Measurements from ENCODE around the gene MYCL. TPM values are rescaled to one million over a fixed set of nuclear protein-coding genes. Genes with fewer than 3 reads are reported as not detected.

The MYCL gene
- total RNA-seq, 1 donor from 2014 or later = 3.8 TPM

- no peak overlapping the region for H3K4me2 ChIP-seq (ENCODE audit: low read length)
- no peaks in the 10 kb centered on the region for H3K9me3 ChIP-seq (ENCODE audit: insufficient read depth, low read depth, low read length)
- H3K36me3 ChIP-seq (ENCODE audit: insufficient read depth, low read length) = no peaks in the 10 kb centered on the region
- H3K27me3 ChIP-seq (ENCODE audit: insufficient read depth, low read length) = peaks cover 24% of the 10 kb centered on the region
- H3K27me3 Mint-ChIP-seq (ENCODE audit: low read depth, unreplicated experiment) = peaks cover 37% of the 10 kb centered on the region
- no peak overlapping the region for H3K9ac ChIP-seq (ENCODE audit: low read length)
- H3K4me1 ChIP-seq (ENCODE audit: insufficient read depth, low read length) = no peaks in the 10 kb centered on the region
- H3K27ac Mint-ChIP-seq (ENCODE audit: unreplicated experiment) = no peak overlapping the region
- H3K79me2 ChIP-seq (ENCODE audit: insufficient read depth, low read length) = no peaks in the 10 kb centered on the region
- peaks cover 2% of the 10 kb centered on the region for H3K9me3 Mint-ChIP-seq (ENCODE audit: unreplicated experiment)
- H4K20me1 ChIP-seq (ENCODE audit: insufficient read depth, low read length) = no peaks in the 10 kb centered on the region
- TF ChIP-seq EZH2 (IDR thresholded peaks at IDR 0.05; ENCODE audit: insufficient read depth, low read length) (no peak), CTCF (IDR thresholded peaks at IDR 0.05; ENCODE audit: insufficient read depth, low read depth, low read length) (no peak)
- H3K27ac ChIP-seq (ENCODE audit: low read depth, low read length) = no peak overlapping the region
- H3K4me3 ChIP-seq (ENCODE audit: insufficient read depth, low read depth, low read length) = no peak overlapping the region
- H2AFZ ChIP-seq (ENCODE audit: low read depth, low read length) = no peak overlapping the region
- peaks cover 2% of the 10 kb centered on the region for H3K36me3 Mint-ChIP-seq (ENCODE audit: low read depth, unreplicated experiment)
- no peak overlapping the region for H3K4me3 Mint-ChIP-seq (ENCODE audit: unreplicated experiment)
- FAIRE-seq = no peak
- no peaks in the 10 kb centered on the region for H3K4me1 Mint-ChIP-seq (ENCODE audit: low read depth, unreplicated experiment)
- no peak for DNase-seq (ENCODE audit: low read depth)
Measured at GRCh38 chr1:39940253-39940652, 38.5 kb upstream of the MYCL start.

- TF ChIP-seq EZH2 (IDR thresholded peaks at IDR 0.05; ENCODE audit: insufficient read depth, low read length) (no peak), CTCF (IDR thresholded peaks at IDR 0.05; ENCODE audit: insufficient read depth, low read depth, low read length) (no peak)
- H3K27ac ChIP-seq (ENCODE audit: low read depth, low read length) = no peak overlapping the region
- H4K20me1 ChIP-seq (ENCODE audit: insufficient read depth, low read length) = no peaks in the 10 kb centered on the region
- Mint-ChIP-seq H3K9me3 (ENCODE audit: unreplicated experiment) (peaks cover 2% of the 10 kb centered on the region), H3K27me3 (ENCODE audit: low read depth, unreplicated experiment) (peaks cover 42% of the 10 kb centered on the region), H3K4me3 (ENCODE audit: unreplicated experiment) (no peak overlapping the region), H3K36me3 (ENCODE audit: low read depth, unreplicated experiment) (peaks cover 4% of the 10 kb centered on the region), H3K4me1 (ENCODE audit: low read depth, unreplicated experiment) (peaks cover 2% of the 10 kb centered on the region), H3K27ac (ENCODE audit: unreplicated experiment) (no peak overlapping the region)
- DNase-seq (ENCODE audit: low read depth) (no peak), FAIRE-seq (no peak)
- no peak overlapping the region for H3K4me3 ChIP-seq (ENCODE audit: insufficient read depth, low read depth, low read length)
- H2AFZ ChIP-seq (ENCODE audit: low read depth, low read length) = no peak overlapping the region
- H3K9me3 ChIP-seq (ENCODE audit: insufficient read depth, low read depth, low read length) = no peaks in the 10 kb centered on the region
- H3K36me3 ChIP-seq (ENCODE audit: insufficient read depth, low read length) = no peaks in the 10 kb centered on the region
- H3K79me2 ChIP-seq (ENCODE audit: insufficient read depth, low read length) = no peaks in the 10 kb centered on the region
- H3K27me3 ChIP-seq (ENCODE audit: insufficient read depth, low read length) = peaks cover 22% of the 10 kb centered on the region
- H3K4me2 ChIP-seq (ENCODE audit: low read length) = no peak overlapping the region
- no peak overlapping the region for H3K9ac ChIP-seq (ENCODE audit: low read length)
- H3K4me1 ChIP-seq (ENCODE audit: insufficient read depth, low read length) = no peaks in the 10 kb centered on the region
Measured at GRCh38 chr1:39938856-39939255, 37.1 kb upstream of the MYCL start.

GRCh38 chr1:39936724-39937491, 35.2 kb upstream of the MYCL start:
- Histone ChIP-seq H3K9me3 (ENCODE audit: insufficient read depth, low read depth, low read length) (no peaks in the 10 kb centered on the region), H3K36me3 (ENCODE audit: insufficient read depth, low read length) (no peaks in the 10 kb centered on the region), H3K79me2 (ENCODE audit: insufficient read depth, low read length) (no peaks in the 10 kb centered on the region), H4K20me1 (ENCODE audit: insufficient read depth, low read length) (no peaks in the 10 kb centered on the region), H3K27me3 (ENCODE audit: insufficient read depth, low read length) (peaks cover 5% of the 10 kb centered on the region), H3K4me1 (ENCODE audit: insufficient read depth, low read length) (no peaks in the 10 kb centered on the region), H3K4me3 (ENCODE audit: insufficient read depth, low read depth, low read length) (no peak overlapping the region), H2AFZ (ENCODE audit: low read depth, low read length) (no peak overlapping the region), H3K4me2 (ENCODE audit: low read length) (no peak overlapping the region), H3K9ac (ENCODE audit: low read length) (no peak overlapping the region), H3K27ac (ENCODE audit: low read depth, low read length) (no peak overlapping the region)
- Mint-ChIP-seq H3K27me3 (ENCODE audit: low read depth, unreplicated experiment) (peaks cover 34% of the 10 kb centered on the region), H3K4me1 (ENCODE audit: low read depth, unreplicated experiment) (peaks cover 2% of the 10 kb centered on the region), H3K4me3 (ENCODE audit: unreplicated experiment) (no peak overlapping the region), H3K9me3 (ENCODE audit: unreplicated experiment) (peaks cover 2% of the 10 kb centered on the region), H3K27ac (ENCODE audit: unreplicated experiment) (no peak overlapping the region), H3K36me3 (ENCODE audit: low read depth, unreplicated experiment) (peaks cover 4% of the 10 kb centered on the region)
- no peak for DNase-seq (ENCODE audit: low read depth)
- TF ChIP-seq EZH2 (IDR thresholded peaks at IDR 0.05; ENCODE audit: insufficient read depth, low read length) (no peak), CTCF (IDR thresholded peaks at IDR 0.05; ENCODE audit: insufficient read depth, low read depth, low read length) (no peak)
- no peak for FAIRE-seq
